HG03135 (cell line): ENCODE data around the gene MARK3.

Experiments
- ATAC-seq: cut with Tn5 transposase; IDR thresholded peaks from one replicate; pipeline ENCODE4 v1.9.1; 2021; ENCODE audit warnings: mild to moderate bottlenecking, moderate library complexity; ENCODE audit not compliant: unreplicated experiment

MARK3 gene

GRCh38 chr14:103393676-103394626 lies 8.7 kb downstream of the MARK3 start:
- ATAC-seq, result no peak

DNA sequence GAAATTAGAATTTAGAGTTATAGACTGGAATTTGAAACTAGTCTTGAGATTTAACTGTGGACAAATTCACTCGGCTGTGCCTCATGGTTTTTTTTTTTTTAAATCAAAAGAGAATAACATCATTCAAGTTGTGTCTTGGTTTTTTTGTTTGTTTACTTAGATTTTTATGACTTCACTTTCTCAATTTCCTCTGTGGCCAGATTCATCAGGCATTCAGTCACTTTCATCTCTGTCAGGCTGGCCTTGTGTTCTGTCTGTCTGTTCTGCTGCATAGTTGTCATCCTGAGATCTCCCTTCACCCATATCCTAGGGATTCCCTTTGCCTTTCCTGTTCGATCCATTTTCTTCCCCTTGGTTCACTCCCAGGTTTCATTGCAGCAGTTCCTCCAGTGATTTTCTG lies 10.0 kb downstream of the MARK3 start:
- ATAC-seq, result no peak

DNA sequence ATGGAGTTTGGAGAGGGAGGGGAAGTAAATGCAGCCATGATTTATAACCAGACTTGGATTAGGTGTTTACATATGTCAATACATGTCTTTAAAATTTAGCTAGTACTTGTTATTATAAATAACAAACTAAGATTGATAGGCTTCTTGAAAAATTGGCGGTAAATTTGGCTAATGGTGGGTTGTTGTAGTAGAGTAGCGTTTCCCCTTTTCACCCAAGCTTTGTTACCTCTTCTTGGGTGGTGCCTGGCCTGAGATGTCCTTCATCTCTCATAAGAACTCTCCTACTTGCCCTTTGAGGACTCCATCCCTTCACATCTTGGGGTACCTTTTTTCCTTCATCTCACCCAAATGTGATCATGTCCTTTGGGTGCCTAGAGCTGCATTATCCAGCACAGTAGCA lies 11.2 kb downstream of the MARK3 start:
- no peak for ATAC-seq

- ATAC-seq, result no peak
Observed at GRCh38 chr14:103398427-103399195, 13.4 kb downstream of the MARK3 start.

- no peak for ATAC-seq
Observed at GRCh38 chr14:103400537-103400936, 15.3 kb downstream of the MARK3 start.

DNA sequence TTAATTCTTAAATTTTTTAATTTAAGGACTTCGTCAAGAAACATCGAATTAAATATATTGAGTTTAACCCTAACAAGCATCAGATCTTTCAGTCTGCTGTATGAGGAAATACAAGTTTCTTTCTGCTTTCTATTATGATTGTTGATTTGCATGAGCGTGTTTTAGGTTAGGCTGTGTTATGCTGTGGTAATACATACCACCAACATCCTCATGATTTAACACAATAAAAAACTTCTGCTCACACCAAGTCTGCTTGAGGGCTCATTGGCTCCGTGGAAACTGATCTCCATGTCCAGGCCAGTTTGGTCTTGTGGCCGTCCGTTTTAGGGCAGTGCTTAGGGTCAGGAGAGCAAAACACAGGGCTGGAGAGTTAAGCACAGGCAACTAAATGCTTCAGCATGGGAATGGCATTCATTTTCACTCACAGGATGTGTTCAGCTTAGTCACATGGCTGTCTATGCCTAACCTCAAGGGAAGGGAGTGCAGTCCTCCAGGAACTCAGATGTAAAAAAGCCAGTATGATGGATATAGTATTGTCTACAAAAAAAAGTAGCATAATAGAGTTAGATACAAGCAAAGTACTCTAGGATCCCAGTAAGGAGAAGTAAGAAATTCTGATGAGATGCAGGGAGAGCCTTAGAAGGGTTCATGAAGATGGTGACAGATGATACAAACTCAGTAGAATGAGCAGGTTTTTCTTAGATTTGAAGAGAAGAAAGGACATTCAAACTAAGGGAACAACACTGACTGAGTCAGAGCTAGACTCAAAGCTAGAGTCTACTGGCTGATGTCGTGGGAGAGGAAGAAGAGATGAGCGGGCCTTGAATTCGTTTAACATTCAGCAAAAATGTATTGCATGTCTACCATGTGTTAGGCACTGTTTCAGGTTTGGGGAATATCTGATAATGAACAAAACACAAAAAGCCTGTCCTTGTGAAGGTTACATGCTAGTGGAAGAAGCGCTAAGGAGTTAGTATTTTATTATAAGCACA lies 16.3 kb downstream of the MARK3 start:
- ATAC-seq, result no peak

- no peak for ATAC-seq
Observed at GRCh38 chr14:103402695-103403094, 17.5 kb downstream of the MARK3 start.

DNA sequence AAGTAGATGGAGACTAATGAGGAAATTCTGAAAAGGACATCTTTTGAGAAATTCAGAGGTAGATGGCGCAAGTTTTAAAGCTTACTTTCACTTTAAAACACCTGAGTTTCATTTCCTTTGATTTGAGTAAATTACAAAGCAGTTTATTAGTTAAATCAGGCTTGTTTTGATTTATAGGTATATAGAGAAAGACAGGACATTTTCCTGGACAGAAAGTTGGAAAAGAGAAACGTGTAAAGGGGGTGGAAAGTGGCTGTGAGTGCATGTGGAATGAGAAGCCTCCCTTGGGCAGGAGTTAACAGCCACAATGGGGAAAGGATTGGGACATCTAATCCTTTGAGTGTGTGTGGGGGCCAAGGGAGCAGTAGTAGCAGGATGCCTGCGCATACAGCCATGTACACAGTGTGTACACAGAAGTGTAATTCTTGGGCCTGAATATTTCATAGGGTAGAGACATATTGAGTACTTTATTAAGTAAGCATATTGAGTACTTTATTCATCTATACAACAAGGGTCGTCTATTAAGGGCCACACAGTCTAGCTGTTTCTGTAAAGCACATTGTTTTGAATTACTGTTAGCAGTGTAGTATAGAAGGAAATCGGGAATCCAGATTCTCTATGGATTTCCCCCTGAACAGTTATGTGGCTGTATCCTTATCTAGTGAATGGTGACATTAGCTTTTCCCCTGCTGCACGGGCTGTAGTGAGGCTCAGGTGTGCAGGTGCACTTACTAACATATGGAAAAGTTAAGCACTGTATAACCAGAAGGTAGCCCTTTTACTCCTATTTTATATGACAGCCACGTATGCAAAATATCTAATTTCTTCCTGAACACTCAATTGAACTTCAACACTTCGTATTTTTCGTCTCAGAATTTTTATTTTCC lies 19.1 kb downstream of the MARK3 start:
- ATAC-seq, result no peak

GRCh38 chr14:103404920-103405319 lies 19.7 kb downstream of the MARK3 start:
- ATAC-seq, result no peak

GRCh38 chr14:103408491-103409155 lies 23.4 kb downstream of the MARK3 start:
- no peak for ATAC-seq

- ATAC-seq, result no peak
Observed at GRCh38 chr14:103416916-103417315, 31.7 kb downstream of the MARK3 start.

DNA sequence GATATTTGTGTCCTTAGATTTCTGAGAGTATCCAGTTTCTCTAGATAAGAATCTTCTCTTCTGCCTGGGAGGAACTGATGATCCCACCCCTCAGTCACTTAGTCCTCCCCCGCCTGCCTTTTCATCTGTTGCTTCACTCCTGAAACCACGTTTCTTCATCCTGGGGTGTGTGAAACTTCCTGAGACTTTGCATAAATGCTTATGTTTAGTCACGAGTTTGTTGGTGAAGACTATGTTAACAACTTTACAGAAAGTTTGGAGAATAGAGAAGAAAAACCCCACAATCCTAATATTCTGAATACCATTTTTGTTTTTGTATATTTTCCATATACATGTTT lies 33.2 kb downstream of the MARK3 start:
- ATAC-seq, result no peak

DNA sequence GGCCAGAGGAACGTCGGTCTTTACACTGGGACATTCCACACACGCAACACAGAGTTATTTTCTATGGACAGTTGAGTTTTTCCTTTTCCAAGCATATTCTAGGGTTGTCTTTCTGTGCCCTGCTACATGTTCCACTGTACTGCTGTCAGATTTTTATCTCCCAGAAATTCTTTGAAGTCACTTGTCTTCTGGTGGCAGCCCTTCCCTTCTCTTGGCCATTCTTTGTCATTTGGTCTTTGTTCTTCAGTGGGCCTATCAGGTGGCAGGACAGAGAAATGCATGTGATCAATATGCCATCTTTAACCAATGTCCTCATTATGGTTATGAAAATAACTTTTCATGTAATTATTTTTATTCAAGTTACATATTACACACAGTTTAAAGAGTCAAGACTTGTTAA lies 36.3 kb downstream of the MARK3 start:
- ATAC-seq, result no peak

DNA sequence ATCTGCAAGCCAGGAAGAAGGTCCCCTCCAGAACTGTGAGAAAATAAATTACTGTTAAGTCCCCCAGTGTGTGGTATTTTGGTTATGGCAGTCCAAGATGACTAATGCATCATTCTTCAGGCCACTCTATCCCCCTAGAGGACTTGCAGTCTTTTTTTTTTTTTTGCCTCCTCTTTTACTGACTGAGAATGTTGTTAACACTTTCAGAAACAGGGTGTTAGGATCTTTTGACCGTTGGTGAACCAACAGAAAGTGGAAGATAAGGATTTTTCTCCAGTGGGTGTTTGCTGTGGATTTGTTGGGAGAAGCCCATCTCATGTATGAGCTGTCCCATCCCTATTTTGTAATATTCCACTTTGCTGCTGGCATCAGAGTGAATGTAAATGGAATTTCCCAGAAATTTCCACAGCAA lies 37.8 kb downstream of the MARK3 start:
- ATAC-seq, result no peak

GRCh38 chr14:103427485-103428443 lies 42.5 kb downstream of the MARK3 start:
- no peak for ATAC-seq

GRCh38 chr14:103428723-103429556 lies 43.7 kb downstream of the MARK3 start:
- ATAC-seq, result no peak

- no peak for ATAC-seq
Observed at GRCh38 chr14:103430358-103430757, 45.1 kb downstream of the MARK3 start.
